GM12864 (cell line): ENCODE data around the gene SOD1.

Experiments used
- DNase-seq: peaks from one replicate; pipeline ENCODE4 v3.0.0-alpha.2; 2011; ENCODE audit warnings: low read depth
- H3K4me3 ChIP-seq: 2 replicates; pipeline ENCODE4 v1.5.1; 2011; ENCODE audit warnings: mild to moderate bottlenecking, low read depth, low read length, control low read depth
- CTCF ChIP-seq: IDR thresholded peaks from 2 replicates; pipeline ENCODE4 v1.5.1; 2011; ENCODE audit warnings: low read depth, mild to moderate bottlenecking, moderate library complexity, low read length, control low read depth, inconsistent platforms; ENCODE audit errors: missing control alignments

Gene SOD1

GRCh38 chr21:31671931-31672330, 12.4 kb downstream of the SOD1 start:
- no peak for TF ChIP-seq CTCF
- DNase-seq, result no peak
- H3K4me3 ChIP-seq, result no peak overlapping the region

- H3K4me3 ChIP-seq, result no peak overlapping the region
- no peak for DNase-seq
- no peak for TF ChIP-seq CTCF
Observed at GRCh38 chr21:31673321-31673912, 13.9 kb downstream of the SOD1 start.

- no peak for DNase-seq
- TF ChIP-seq CTCF, result no peak
- no peak overlapping the region for H3K4me3 ChIP-seq
Observed at GRCh38 chr21:31675318-31675717, 15.8 kb downstream of the SOD1 start.

- TF ChIP-seq CTCF, result no peak
Observed at GRCh38 chr21:31675960-31676359, 16.5 kb downstream of the SOD1 start.

GRCh38 chr21:31677047-31677446, 17.6 kb downstream of the SOD1 start:
- TF ChIP-seq CTCF, result no peak
- no peak overlapping the region for H3K4me3 ChIP-seq
- no peak for DNase-seq

More at GRCh38 chr21:31675960-31676359, 16.5 kb downstream of the SOD1 start:
- H3K4me3 ChIP-seq, result no peak overlapping the region
- DNase-seq, result no peak

GRCh38 chr21:31678478-31678877, 19.0 kb downstream of the SOD1 start:
- TF ChIP-seq CTCF, result no peak

GRCh38 chr21:31682620-31683019, 23.1 kb downstream of the SOD1 start:
- no peak for DNase-seq
- H3K4me3 ChIP-seq, result no peak overlapping the region
- TF ChIP-seq CTCF, result no peak

More at GRCh38 chr21:31678478-31678877, 19.0 kb downstream of the SOD1 start:
- no peak for DNase-seq
- no peak overlapping the region for H3K4me3 ChIP-seq
